Measurements from ENCODE around the gene TAS2R41.
"Not testable (repeated sequence)": the region's sequence is repeated elsewhere in the genome, so short reads cannot be mapped to it uniquely, and the experiment has no call there.

The TAS2R41 gene

DNA sequence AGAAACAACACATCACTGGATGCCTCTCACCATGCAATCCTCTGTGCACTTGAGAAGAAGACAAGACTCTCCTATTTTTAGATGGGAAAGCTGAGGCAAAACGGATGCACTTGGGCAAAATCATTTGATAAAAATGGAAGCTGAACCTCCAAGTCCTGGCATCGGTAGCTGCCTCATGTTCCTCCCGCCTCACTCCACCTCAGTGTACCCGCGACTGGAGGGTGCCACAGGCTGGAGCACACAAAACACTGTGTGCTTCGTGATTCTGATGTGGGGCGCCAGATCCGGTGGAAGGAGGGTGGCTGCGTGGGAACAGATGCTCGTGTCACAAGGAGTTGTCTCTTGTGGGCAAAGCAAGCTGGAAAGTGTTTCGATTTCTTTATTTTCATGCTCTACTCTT, 41.3 kb downstream of the TAS2R41 start:
- no peak for DNase-seq (ENCODE audit: low read depth, low spot score)

DNA sequence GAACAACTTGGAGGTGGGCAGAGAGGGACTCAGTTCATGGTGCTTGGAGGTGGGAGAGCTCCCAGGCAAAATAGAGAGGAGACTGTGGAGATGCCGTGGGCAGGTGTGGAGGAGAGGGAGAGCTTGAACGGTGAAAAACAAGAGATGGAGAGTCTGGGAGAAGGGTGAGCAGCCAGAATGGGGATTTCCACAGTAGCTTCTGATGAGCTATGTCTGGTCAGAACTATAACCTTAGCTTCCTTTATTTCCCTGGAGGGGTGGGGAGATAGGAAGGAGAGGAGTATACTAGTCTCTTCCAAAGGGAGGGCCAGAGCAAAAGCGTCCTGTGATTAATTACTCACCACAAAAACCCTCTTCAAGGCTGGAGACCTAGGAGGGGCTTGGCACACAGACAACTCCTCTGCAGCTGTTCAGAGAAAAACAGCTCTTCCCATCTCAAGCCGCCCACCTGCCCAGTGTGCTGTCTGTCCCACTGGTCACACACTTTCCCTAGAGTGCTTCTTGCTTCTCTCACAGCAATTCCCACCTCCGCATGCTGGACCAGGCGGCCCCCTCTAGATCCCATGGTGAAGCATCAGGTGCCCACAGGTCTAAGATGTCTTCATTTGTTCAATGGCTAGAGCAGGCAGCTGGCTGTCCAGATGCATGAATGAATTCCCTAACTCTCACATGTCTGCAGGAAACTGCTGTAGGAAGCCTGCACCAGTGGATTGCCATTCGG, 41.9 kb downstream of the TAS2R41 start:
- no peak for DNase-seq (ENCODE audit: low read depth, low spot score)

DNA sequence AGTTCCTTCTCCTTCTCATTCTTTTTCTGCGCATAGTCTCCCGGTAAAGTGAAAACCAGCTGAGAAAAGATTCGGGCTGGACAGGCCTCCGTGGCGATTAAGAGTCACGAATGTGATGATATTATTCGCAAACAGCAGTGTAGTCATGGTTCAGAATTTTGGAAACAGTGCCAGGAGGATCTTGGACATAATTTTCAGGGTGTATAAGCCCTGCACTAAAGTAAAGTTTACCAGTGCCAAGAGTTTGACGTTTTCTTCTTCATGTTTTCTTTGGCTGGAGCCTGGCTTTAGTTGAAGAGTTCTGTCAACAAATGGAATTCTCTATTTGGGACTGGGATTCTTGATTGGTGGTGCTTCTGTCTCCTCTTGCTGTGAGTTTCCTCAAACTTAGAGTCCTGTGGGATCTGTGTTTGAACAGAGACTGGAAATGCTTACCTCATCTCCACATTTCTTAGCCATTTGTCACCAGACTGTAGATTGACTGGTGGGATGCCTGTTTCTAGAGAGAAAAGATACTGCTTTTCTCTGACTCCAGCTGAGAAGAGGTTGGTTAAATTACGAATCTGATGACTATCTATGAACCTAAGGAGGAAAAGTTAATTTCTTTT, 44.7 kb downstream of the TAS2R41 start:
- not testable (repeated sequence) for DNase-seq (ENCODE audit: low read depth, low spot score)
